Uterus (tissue), 4 donors: ENCODE results near the gene CHD3. TPM values are rescaled to one million over a fixed set of nuclear protein-coding genes. Genes with fewer than 3 reads are reported as not detected.

Experiments used
- DNase-seq, 2 donors: peaks; one replicate each; pipeline ENCODE4 v3.0.0-alpha.2; 2019 to 2020
- H3K27ac ChIP-seq, 2 donors: fragments of 200-600 bp; sonication (generic); 1 replicate in 1 of 2; 2 replicates in 1 of 2; pipeline ENCODE4 v1.5.1; 2016 to 2018
- H3K27me3 ChIP-seq, 2 donors: fragments of 200-600 bp; sonication (generic); one replicate each; pipeline ENCODE4 v1.5.1; 2018 to 2019; ENCODE audit warnings: control low read depth in 1 of 2
- H3K36me3 ChIP-seq, 2 donors: fragments of 200-600 bp; sonication (generic); one replicate each; pipeline ENCODE4 v1.5.1; 2019; ENCODE audit warnings: control low read depth in 1 of 2
- H3K4me1 ChIP-seq, 2 donors: fragments of 200-600 bp; sonication (generic); one replicate each; pipeline ENCODE4 v1.5.1; 2018 to 2019; ENCODE audit warnings: control low read depth in 1 of 2
- H3K4me3 ChIP-seq, 2 donors: fragments of 200-600 bp; sonication (generic); 1 replicate in 1 of 2; 2 replicates in 1 of 2; pipeline ENCODE4 v1.5.1; 2018 to 2019; ENCODE audit warnings: mild to moderate bottlenecking in 1 of 2
- H3K9me3 ChIP-seq, 2 donors: fragments of 200-600 bp; sonication (generic); one replicate each; pipeline ENCODE4 v1.5.1; 2019; ENCODE audit warnings: control low read depth in 1 of 2
- CTCF ChIP-seq, 4 experiments: fragments of 200-600 bp in 2 of 4; fragments of 450-650 bp in 2 of 4; sonication (generic) in 2 of 4; IDR thresholded peaks; one replicate each; pipeline ENCODE4 v1.5.1; 2016 to 2019; ENCODE audit warnings: antibody characterized with exemption in 4 of 4, mild to moderate bottlenecking in 2 of 4, moderate library complexity in 1 of 4
- POLR2A ChIP-seq, 2 donors: fragments of 450-650 bp; IDR thresholded peaks; one replicate each; pipeline ENCODE4 v1.6.1; 2016; ENCODE audit warnings: antibody characterized with exemption in 2 of 2, mild to moderate bottlenecking in 1 of 2, moderate library complexity in 1 of 2
- intact Hi-C: fragments of 100-400 bp; cut with DNase I; formaldehyde crosslinking; loops from one replicate; pipeline ENCODE4 v1.15.1; 2023; ENCODE audit warnings: low total_unique reads
- total RNA-seq, 4 donors: library from RNA; depleted of rRNA in 3 of 4; stranded (reverse); fragments of >200 nt in 3 of 4; gene quantifications; one replicate each; pipeline versions ENCODE4 v1.1.0 to v1.2.4, GENCODE V29; 2014 to 2023
- donor health status: DM: yes; HTN: yes; CAD: no.

The CHD3 gene
- total RNA-seq, 4 donors from 2014 or later = 81.0 to 165 (median 133) TPM

GRCh38 chr17:7940743-7941142, 52.2 kb downstream of the CHD3 start:
- Histone ChIP-seq H3K4me1 (no peaks in the 10 kb centered on the region), H3K27me3 (no peaks in the 10 kb centered on the region), H3K4me3 (no peak overlapping the region), H3K36me3 (no peaks in the 10 kb centered on the region), H3K9me3 (no peaks in the 10 kb centered on the region), H3K27ac (no peak overlapping the region)
- intact Hi-C loops = no loop called here
- DNase-seq = no peak
- TF ChIP-seq POLR2A (IDR thresholded peaks at IDR 0.05) (no peak), CTCF (IDR thresholded peaks at IDR 0.05) (no peak)

GRCh38 chr17:7943291-7943690, 54.7 kb downstream of the CHD3 start:
- DNase-seq = no peak
- no peak overlapping the region for H3K4me3 ChIP-seq
- no peaks in the 10 kb centered on the region for H3K9me3 ChIP-seq
- TF ChIP-seq POLR2A (IDR thresholded peaks at IDR 0.05) (no peak), CTCF (IDR thresholded peaks at IDR 0.05) (no peak)
- intact Hi-C loops = no loop called here
- H3K36me3 ChIP-seq = no peaks in the 10 kb centered on the region
- H3K27ac ChIP-seq = no peak overlapping the region
- no peaks in the 10 kb centered on the region for H3K4me1 ChIP-seq
- no peaks in the 10 kb centered on the region for H3K27me3 ChIP-seq

- intact Hi-C loops = no loop called here
- no peak for DNase-seq
- Histone ChIP-seq H3K4me1 (no peaks in the 10 kb centered on the region), H3K9me3 (no peaks in the 10 kb centered on the region), H3K4me3 (no peak overlapping the region), H3K27me3 (no peaks in the 10 kb centered on the region), H3K36me3 (no peaks in the 10 kb centered on the region), H3K27ac (no peak overlapping the region)
- TF ChIP-seq POLR2A (IDR thresholded peaks at IDR 0.05) (no peak), CTCF (IDR thresholded peaks at IDR 0.05) (no peak)
Measured at GRCh38 chr17:7944326-7944725, 55.7 kb downstream of the CHD3 start.

GRCh38 chr17:7945651-7946050, 57.1 kb downstream of the CHD3 start:
- Histone ChIP-seq H3K36me3 (no peaks in the 10 kb centered on the region), H3K27me3 (no peaks in the 10 kb centered on the region), H3K4me3 (no peak overlapping the region), H3K9me3 (no peaks in the 10 kb centered on the region), H3K4me1 (no peaks in the 10 kb centered on the region), H3K27ac (no peak overlapping the region)
- intact Hi-C loops = no loop called here
- no peak for DNase-seq
- TF ChIP-seq CTCF (IDR thresholded peaks at IDR 0.05) = no peak
- TF ChIP-seq POLR2A (IDR thresholded peaks at IDR 0.05) = no peak

- Histone ChIP-seq H3K27me3 (no peaks in the 10 kb centered on the region), H3K4me1 (no peaks in the 10 kb centered on the region), H3K36me3 (no peaks in the 10 kb centered on the region), H3K9me3 (no peaks in the 10 kb centered on the region), H3K27ac (no peak overlapping the region), H3K4me3 (no peak overlapping the region)
- no peak for TF ChIP-seq CTCF (IDR thresholded peaks at IDR 0.05)
- no peak for TF ChIP-seq POLR2A (IDR thresholded peaks at IDR 0.05)
- intact Hi-C loops = no loop called here
- DNase-seq = no peak
Measured at GRCh38 chr17:7946441-7946840, 57.9 kb downstream of the CHD3 start.
